Osteocyte (in vitro differentiated cells): ENCODE data around the gene DUS4L. TPM values are rescaled to one million over a fixed set of nuclear protein-coding genes. Genes with fewer than 3 reads are reported as not detected.

ENCODE experiments used
- DNase-seq: peaks from one replicate; pipeline ENCODE4 v3.0.0; 2021; ENCODE audit warnings: mixed read lengths; ENCODE audit not compliant: unreplicated experiment; ENCODE audit errors: extremely low spot score
- H3K27ac Mint-ChIP-seq: one replicate; pipeline ENCODE4 v1.8.0; 2021; ENCODE audit warnings: mild to moderate bottlenecking, mixed read lengths; ENCODE audit not compliant: unreplicated experiment
- H3K27me3 Mint-ChIP-seq: one replicate; pipeline ENCODE4 v1.8.0; 2021; ENCODE audit warnings: mixed read lengths; ENCODE audit not compliant: unreplicated experiment
- H3K36me3 Mint-ChIP-seq: one replicate; pipeline ENCODE4 v1.8.0; 2021; ENCODE audit warnings: mixed read lengths; ENCODE audit not compliant: unreplicated experiment
- H3K4me1 Mint-ChIP-seq: one replicate; pipeline ENCODE4 v1.8.0; 2021; ENCODE audit warnings: mixed read lengths; ENCODE audit not compliant: unreplicated experiment
- H3K4me3 Mint-ChIP-seq: one replicate; pipeline ENCODE4 v1.8.0; 2021; ENCODE audit warnings: mild to moderate bottlenecking, moderate library complexity, mixed read lengths; ENCODE audit not compliant: unreplicated experiment
- H3K9me3 Mint-ChIP-seq: one replicate; pipeline ENCODE4 v1.8.0; 2021; ENCODE audit warnings: mixed read lengths; ENCODE audit not compliant: unreplicated experiment
- total RNA-seq: library from RNA; stranded (reverse); gene quantifications from 2 replicates; pipeline ENCODE4 v1.2.1, GENCODE V29; 2021
- TF ChIP-seq, protein P1 (sequence below): fragments of 200-600 bp; sonication (generic); IDR thresholded peaks from 2 replicates; pipeline ENCODE4 v1.5.0; 2021; ENCODE audit warnings: antibody characterized with exemption, mild to moderate bottlenecking, moderate library complexity

DUS4L gene
- total RNA-seq, 1 donor from 2014 or later = 7.9 TPM

DNA sequence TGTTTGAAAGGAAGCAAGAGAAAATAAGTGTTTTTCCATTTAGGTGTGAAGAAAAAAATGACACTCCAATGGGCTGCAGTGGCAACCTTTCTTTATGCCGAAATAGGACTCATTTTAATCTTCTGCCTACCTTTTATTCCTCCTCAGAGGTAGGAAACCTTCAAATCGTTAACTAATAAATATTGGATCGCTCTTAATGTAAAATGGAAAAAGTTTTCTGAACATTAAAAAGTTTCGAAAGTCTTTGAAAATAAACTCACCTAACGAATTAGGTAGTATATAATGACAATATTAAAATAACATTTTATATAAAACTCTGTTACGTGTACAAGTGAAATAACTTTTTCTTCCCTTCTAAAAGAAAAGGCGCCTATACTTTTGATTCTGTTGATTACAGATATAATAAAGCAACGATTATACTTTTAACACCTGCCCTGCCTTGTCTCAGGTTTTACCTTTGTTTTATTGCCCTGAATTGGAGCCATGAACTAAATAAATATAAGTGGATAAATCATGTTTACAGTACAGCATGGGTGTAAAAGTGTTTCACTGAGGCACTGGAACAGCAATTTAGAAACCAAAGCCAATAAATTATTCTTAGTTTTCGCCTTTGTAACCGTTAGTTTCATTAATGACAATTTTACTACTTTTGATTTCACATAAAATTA lies 17.1 kb downstream of the DUS4L start:
- Mint-ChIP-seq H3K27me3 (no peaks in the 10 kb centered on the region), H3K4me1 (peaks cover 28% of the 10 kb centered on the region), H3K9me3 (no peaks in the 10 kb centered on the region), H3K27ac (peak overlapping the region; percentile 85), H3K36me3 (peaks cover 15% of the 10 kb centered on the region), H3K4me3 (peak overlapping the region; percentile 83)
- TF ChIP-seq, protein P1, sequence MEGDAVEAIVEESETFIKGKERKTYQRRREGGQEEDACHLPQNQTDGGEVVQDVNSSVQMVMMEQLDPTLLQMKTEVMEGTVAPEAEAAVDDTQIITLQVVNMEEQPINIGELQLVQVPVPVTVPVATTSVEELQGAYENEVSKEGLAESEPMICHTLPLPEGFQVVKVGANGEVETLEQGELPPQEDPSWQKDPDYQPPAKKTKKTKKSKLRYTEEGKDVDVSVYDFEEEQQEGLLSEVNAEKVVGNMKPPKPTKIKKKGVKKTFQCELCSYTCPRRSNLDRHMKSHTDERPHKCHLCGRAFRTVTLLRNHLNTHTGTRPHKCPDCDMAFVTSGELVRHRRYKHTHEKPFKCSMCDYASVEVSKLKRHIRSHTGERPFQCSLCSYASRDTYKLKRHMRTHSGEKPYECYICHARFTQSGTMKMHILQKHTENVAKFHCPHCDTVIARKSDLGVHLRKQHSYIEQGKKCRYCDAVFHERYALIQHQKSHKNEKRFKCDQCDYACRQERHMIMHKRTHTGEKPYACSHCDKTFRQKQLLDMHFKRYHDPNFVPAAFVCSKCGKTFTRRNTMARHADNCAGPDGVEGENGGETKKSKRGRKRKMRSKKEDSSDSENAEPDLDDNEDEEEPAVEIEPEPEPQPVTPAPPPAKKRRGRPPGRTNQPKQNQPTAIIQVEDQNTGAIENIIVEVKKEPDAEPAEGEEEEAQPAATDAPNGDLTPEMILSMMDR = no peak
- no peak for DNase-seq

DNA sequence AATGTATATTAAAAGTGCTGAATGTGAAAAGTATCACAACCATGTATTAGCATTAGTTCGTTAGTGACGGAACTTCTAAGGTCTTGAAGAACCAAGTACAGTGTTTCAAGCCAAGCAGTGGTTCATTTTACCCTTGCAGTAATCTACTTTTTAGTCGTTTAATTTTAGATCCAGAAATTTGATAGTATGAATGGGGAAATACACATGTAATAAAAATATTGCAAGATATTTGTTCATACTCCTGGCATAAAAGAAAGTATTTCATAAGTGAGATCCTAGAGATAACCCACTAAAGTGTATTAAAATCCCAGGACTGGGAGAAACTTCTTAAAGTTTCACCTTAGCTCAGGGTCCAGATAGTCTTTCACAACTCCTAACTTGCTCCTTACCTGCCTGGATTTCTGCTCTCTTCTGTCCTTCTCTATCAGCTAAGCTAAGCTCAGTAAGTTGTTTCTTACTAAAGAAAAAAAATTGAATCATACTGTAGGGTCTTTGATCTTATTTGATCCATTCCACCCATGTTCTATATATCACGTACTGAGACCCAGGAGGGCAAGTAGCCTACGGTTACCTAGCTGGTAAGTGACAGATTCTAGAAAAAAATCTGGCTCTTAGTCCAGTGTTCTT lies 17.7 kb downstream of the DUS4L start:
- Mint-ChIP-seq H3K4me3 (peak overlapping the region; percentile 83), H3K9me3 (no peaks in the 10 kb centered on the region), H3K27ac (peak overlapping the region; percentile 57), H3K27me3 (no peaks in the 10 kb centered on the region), H3K4me1 (peaks cover 28% of the 10 kb centered on the region), H3K36me3 (peaks cover 19% of the 10 kb centered on the region)
- no peak for DNase-seq
- TF ChIP-seq, protein P1 = no peak

DNA sequence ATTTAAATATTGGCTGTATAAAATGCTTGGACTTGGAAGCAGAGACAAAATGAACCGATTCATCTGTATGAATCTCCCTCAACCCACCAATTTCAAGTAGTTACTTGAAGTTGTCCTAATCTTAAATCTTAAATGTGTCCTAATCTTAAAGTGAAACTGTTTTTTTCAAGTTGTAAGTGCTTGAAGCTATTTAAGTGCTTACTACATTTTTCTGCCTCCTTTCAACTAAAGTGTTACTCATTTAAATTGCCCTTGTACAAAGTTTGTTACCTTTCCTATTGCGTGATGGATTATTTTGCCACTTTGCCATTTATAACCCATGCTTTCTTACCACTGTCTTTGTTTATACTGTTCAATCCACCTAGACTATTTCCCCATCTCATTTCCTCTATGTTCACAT lies 19.1 kb downstream of the DUS4L start:
- Mint-ChIP-seq H3K27ac (peak overlapping the region; percentile 32), H3K27me3 (no peaks in the 10 kb centered on the region), H3K9me3 (no peaks in the 10 kb centered on the region), H3K36me3 (peaks cover 19% of the 10 kb centered on the region), H3K4me1 (peaks cover 28% of the 10 kb centered on the region), H3K4me3 (no peak overlapping the region)
- DNase-seq = no peak
- TF ChIP-seq, protein P1 = no peak

DNA sequence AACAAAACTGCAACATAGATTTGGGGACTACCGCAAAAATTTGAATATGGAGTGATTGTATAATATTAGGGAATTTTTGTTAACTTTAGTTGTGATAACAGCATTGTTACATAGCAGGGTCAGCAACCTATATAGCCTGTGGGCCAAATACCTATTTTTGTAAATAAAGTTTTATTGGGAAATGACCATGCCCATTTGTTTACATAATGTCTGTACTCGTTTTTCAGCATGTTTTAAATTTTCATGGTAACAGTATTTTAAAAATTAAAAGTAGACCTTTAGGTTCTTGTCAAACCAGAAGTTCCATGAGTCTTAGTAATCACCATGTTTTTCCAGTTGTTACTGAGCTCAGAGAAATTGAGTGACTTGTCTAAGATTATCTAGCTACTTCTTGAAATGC lies 20.9 kb downstream of the DUS4L start:
- TF ChIP-seq, protein P1 = no peak
- H3K4me3 Mint-ChIP-seq = no peak overlapping the region
- H3K27ac Mint-ChIP-seq = no peak overlapping the region
- H3K9me3 Mint-ChIP-seq = no peaks in the 10 kb centered on the region
- H3K4me1 Mint-ChIP-seq = peaks cover 18% of the 10 kb centered on the region
- peaks cover 25% of the 10 kb centered on the region for H3K36me3 Mint-ChIP-seq
- no peak for DNase-seq
- no peaks in the 10 kb centered on the region for H3K27me3 Mint-ChIP-seq

DNA sequence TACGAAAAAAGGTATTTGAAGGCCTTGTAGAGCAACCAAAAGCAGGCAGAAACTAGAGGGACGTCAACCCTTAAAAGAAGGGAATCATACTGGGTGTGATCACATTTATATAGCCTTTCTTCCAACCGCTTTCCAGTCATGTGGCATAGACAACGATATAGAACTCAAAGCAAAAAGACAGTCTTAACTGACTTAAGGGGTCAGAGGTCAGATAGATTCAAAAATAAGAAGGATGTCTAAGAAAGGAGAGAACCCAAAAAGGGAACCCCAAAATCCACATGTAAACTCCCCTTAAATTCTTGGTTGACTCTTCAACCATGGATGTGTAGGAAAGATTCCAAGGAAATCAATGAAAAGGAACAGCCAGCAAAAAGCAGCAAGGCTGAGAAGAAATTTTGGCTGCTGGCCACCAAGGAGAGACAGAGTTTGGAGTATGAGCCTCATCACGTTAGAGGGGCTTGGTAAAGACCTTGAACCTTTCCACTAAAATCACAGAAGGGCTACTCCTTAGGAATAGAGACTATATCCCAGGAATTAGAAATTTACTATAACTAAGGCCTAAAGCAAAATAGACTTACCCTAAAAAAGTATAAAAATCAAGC lies 24.9 kb downstream of the DUS4L start:
- DNase-seq = no peak
- Mint-ChIP-seq H3K27ac (no peak overlapping the region), H3K4me3 (no peak overlapping the region), H3K27me3 (no peaks in the 10 kb centered on the region), H3K9me3 (no peaks in the 10 kb centered on the region), H3K36me3 (peaks cover 32% of the 10 kb centered on the region), H3K4me1 (no peaks in the 10 kb centered on the region)
- TF ChIP-seq, protein P1 = no peak
